HG03060 (cell line): ENCODE data around the gene ARMC8.

Experiments
- ATAC-seq: cut with Tn5 transposase; IDR thresholded peaks from one replicate; pipeline ENCODE4 v1.9.1; 2021; ENCODE audit warnings: low read depth, moderate number of reproducible peaks; ENCODE audit not compliant: unreplicated experiment

ARMC8 gene

DNA sequence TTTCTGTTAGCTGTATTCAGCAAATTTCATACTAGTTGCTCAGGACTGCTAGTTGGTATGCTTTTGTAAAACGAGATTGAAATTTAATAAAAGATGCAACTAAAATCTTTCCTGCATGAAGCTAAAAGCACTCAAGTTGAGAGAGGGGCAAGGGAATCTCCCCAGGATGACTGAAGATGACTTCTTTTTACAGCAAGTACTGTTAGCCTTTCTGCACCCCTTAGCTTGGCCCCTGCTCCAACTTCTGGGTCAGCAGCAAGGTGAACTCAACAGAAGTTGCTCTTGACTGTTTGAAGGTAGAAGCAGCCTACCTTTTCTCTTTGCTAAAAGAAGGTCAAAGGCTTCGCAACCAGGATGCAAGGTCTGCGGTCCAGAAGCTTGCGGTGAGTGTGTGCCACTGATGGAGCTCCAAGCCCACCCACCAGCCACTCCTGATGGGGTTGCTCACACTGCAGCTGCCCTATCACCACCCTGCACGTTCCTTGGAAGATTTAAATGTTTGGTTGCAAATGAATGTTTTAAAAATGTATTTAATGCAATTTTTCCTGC is 110.0 kb downstream of the ARMC8 start:
- no peak for ATAC-seq

DNA sequence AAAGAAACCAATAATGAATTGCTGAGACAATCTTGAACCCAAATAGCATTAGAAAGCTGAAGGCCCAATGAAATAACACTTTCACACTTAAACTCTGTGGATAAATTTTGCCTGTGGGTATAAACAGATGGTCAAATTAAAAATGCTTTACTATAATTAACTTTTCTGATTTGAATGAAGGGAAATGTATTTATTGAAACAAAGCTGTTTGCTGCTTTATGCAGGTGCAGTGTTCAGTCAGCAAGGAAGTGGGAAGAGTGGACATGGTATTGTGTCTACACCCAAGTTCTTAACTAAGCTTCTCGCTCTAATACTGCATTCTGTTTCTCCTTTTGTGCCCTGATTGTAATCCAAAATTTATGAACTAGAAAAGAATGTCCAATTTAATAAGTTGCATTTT is 110.8 kb downstream of the ARMC8 start:
- ATAC-seq = no peak

GRCh38 chr3:138300647-138301046 is 113.5 kb downstream of the ARMC8 start:
- no peak for ATAC-seq

DNA sequence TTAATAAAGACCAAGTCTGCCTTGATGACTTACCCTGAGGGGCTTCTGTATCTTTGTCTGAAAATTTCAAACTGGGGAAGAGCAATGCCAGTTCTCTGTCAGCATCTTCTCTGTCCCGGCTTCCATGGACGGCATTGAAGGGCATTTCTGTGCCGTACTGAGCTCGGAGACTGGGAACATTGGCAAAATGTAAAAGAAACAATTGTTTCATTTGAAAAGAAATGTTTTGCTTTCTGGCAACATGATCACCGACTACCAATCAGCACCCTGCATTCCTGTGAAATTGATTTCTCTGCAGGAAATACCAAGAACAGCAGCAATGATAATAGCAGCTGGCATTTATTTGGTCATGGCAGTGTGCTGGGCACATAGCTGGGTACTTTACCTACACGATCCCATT is 116.4 kb downstream of the ARMC8 start:
- ATAC-seq = no peak

GRCh38 chr3:138307899-138308298 is 120.8 kb downstream of the ARMC8 start:
- ATAC-seq = no peak

DNA sequence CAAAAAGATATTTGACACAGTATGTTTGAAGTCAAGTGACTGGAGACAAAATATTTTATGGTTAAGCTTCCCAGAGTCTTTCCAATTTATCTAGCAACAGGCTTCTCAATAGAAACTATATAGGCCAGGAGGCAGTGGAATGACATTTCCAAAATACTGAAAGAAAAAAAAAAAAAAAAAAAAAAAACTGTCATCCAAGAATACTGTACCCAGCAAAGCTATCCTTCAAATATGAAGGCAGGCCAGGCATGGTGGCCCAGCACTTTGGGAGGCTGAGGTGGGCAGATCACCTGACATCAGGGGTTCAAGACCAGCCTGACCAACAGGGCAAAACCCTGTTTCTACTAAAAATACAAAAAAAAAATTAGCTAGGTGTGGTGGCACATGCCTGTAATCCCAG is 121.7 kb downstream of the ARMC8 start:
- ATAC-seq = no peak

- ATAC-seq = no peak
Measured at GRCh38 chr3:138310494-138310893, 123.4 kb downstream of the ARMC8 start.

DNA sequence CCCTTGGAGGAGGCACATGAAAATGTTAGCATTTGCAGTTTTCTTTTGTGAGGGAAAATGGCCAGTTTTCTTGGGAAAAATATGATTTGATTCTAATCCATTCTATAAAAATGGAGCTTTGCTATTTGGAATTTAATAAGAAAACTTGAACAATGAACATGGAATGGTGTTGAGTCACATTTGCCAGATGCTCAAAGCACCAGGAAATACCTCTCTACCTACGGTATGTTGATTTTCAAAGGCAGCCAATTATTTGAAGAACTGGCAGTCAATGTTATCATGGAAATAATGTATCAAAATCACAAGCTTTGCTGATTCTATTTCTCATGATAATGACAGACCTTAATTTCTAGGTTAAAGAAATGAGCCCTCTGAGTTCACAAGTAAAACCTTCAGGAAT is 127.7 kb downstream of the ARMC8 start:
- no peak for ATAC-seq

GRCh38 chr3:138317687-138318086 is 130.6 kb downstream of the ARMC8 start:
- no peak for ATAC-seq

DNA sequence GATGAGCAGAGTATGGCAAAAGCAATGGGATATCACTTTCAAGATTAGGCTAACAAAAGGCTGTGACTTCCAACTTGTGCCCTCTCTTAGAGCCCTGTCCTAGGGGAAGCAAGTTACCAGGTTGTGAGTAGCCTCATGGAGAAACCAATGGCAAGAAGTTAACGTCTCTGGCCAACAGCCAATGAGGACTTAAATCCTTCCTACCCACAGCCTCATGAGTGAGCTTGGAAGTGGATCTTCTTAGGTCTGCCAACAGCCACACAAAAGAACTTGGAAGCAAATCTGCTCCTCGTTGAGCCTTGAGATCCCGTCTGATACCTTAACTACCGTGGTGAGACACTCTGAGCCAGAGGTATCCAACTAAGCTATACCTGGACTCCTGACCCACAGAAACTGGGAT is 136.9 kb downstream of the ARMC8 start:
- ATAC-seq = no peak

- no peak for ATAC-seq
Measured at GRCh38 chr3:138325990-138326389, 138.9 kb downstream of the ARMC8 start.

GRCh38 chr3:138326866-138327595 is 139.9 kb downstream of the ARMC8 start:
- no peak for ATAC-seq

- no peak for ATAC-seq
Measured at GRCh38 chr3:138327831-138328230, 140.7 kb downstream of the ARMC8 start.

GRCh38 chr3:138328341-138328740 is 141.2 kb downstream of the ARMC8 start:
- ATAC-seq = no peak

- ATAC-seq = peak; percentile 54
Measured at GRCh38 chr3:138329127-138329983, 142.3 kb downstream of the ARMC8 start, which contains the start of gene NME9. Gene NME9, minus strand, starts transcription at chr3:138329851. Its CDS starts 516 bp downstream, at chr3:138329335.

DNA sequence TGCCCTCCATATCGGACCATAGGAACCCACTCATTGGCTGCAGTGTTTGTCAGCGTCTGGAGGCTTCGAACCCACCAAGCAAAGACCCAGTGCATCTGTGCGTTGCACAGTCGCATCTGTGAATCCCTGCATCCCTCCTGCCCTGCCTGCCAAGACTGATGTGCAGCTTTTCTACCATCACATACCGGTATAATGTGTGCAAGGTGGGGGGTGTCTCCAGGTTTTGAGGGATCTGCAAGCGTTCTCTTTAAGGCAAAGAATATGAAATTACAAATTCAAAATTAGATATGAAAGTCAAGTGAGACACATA is 142.8 kb downstream of the ARMC8 start:
- ATAC-seq = no peak

DNA sequence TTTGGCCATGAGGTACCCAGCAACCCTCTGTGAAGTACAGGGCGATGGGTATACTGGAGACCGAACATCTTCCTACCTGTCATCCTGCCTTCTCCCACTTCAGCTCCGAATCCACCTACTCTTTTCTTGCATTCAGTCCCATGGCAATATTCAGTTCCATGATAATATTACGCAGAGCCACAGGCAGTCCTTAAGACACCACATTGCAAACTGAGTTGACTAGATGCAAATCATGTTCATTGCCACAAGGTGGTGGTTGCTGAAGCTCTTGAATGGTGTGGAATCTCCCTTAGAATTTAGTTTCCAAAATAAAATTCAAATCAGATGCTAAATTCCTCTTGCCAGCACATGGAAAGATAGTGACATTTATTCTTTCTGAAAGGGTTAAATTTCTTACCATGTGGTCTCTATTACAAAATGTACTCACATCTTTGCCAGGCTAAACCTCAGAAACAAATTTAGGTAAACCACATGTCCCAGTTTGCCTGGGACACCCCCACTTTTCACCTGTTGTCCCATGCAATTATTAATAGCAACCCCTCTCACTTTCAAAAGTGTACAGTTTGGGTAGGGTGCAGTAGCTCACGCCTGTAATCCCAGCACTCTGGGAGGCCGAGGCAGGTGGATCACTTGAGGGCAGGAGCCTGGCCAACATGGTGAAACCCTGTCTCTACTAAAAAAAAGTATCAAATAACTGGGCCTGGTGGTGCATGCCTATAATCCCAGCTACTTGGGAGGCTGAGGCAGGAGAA is 144.2 kb downstream of the ARMC8 start:
- no peak for ATAC-seq

DNA sequence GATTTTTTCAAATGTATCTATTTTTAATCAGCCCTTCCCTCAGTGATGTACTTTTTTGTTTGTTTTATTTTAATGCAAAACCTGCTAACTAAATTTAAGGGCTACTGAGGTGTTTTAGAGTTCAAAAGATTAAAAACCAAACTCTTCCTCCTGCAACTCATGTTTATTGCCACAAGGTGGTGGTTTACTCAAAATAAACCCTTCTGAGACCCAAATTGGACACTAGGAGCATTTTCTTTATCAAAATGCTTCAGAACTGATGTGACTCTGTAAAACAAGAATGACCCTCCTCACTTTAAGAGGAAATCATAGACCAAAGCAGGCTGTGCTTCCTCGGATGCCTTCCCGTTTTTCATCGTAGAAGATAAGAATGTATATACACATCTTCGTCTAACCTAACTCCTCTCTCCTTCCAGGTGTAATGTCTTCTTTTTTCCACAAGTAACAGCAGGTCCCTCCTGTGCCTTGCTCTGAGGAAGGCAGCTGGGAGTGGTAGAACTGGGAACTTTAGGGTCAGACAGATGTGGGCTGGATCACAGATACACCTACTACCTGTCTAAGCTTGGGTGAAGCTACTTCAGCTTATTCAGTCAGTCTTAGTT is 145.5 kb downstream of the ARMC8 start:
- ATAC-seq = no peak

GRCh38 chr3:138334608-138335007 is 147.5 kb downstream of the ARMC8 start:
- no peak for ATAC-seq

- no peak for ATAC-seq
Measured at GRCh38 chr3:138336454-138336999, 149.4 kb downstream of the ARMC8 start.
